C1 segment of cervical spinal cord (tissue), 14 donors: ENCODE measurements around the gene SMLR1.
"Not testable (repeated sequence)": the region's sequence is repeated elsewhere in the genome, so short reads cannot be mapped to it uniquely, and the experiment has no call there.

Experiments
- DNase-seq, 14 donors: peaks; one replicate each; lab custom pipeline; 2025; lab: John Stamatoyannopoulos, UW

Gene SMLR1

DNA sequence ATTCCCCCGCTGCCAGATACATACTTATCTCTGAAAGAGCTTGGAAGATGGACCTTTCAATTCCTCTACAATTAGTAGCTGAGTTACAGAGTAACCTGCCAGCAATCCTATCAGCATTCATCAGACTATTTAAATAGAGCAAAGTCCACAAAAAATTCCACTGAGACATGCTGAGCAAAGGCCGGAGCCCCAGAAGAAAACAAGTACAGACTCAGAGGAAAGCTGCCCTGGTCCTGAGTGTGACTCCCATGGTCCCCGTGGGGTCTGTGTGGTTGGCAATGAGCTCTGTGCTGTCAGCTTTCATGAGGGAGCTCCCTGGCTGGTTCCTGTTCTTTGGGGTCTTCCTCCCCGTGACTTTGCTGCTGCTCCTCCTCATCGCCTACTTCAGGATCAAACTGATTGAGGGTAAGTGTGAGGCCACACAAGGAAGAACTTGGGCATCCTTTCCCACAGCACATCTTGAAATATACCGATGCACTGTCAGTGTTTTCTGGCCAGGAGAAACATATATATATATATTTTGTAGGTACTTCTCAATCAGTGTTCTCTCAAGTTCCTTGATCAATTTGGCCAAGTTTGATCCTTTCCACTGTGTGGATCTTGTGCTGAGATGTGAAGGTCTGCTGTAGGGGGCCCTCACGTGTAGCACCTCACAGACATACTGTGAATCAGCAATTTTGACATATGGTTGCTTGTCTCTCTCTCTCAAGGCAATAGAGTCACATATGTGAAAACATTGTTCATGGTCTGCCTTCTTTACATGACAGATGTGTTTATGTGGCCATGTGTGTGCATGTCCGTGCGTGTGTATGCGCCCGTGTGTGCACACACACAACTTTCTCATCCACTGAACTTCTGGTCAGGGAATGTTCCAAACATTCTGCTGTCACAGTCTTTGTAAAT is at the start of gene SMLR1:
TSS of gene SMLR1 (plus strand) at position 160 of the 903 bp plus-strand sequence. CDS start at position 168, 8 bp downstream.
- no peak for DNase-seq

DNA sequence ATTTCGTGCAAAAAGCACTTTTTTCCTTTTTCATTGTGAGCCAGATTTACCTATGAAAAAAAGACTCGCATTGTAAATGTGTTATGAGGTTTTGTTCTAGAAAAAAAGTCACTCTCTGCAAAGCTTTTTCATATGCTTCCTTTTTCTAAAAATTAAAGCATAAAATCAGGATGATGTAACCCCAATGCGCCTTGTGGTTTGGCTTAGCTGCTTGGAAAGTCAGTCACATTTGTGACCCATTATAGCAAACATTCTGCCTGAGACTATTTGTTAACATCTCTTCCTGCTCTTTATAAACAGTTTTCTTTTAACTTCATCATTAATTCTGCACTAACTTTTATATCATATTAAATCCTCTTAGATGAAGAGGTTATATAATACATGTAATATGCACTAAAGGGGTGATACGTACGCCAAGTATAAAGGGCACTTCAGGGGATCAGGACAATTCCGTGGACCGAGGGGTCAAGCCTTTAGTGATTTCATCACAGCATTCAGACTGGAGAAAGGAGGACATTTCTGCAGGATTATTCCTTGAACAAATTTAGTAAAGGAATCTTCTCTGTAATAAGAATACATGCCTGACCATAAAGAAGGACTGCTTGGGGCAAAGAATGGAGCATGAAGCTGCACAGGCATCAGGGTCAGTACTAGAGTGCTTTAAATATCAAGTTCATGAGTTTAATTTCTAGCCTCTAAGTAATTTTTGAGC is 48.1 kb upstream of the SMLR1 start:
- DNase-seq = no peak

DNA sequence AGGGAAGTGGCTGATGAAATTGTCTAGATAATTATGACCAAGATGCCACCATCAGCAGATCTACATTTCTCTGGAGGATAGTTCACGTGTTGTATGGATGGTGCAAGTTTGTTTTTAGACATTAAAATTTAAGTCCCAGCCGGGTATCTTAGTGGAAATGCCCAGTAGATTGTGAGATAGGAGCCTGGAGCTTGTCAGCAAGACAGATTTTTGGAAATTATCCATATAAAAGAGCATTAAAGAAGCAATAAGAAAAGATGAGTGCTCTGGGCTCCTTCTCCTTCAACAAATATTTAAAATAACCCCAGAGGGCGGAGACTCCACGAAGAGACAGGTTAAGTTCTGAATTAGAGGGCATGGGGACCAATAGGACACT is 47.6 kb upstream of the SMLR1 start:
- DNase-seq = no peak

DNA sequence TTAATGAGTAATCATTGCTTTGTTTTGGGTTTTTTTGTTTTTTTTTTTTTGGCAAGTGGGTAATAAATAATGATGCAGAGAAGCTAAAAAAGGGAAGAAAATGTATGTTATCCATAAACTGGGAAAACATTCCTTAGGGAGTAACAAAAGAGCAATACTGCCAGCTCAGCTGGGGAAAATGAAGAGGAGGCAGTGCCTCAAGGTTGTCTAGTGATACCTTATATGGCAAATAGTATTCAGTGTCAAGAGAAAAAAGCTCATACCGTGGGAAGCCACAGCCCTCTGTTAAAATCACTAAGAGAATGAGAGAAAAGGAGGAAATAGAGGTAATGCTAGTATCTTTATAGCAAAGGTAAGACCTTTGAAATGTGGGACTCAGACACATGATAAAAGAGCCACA is 47.1 kb upstream of the SMLR1 start:
- DNase-seq = no peak

DNA sequence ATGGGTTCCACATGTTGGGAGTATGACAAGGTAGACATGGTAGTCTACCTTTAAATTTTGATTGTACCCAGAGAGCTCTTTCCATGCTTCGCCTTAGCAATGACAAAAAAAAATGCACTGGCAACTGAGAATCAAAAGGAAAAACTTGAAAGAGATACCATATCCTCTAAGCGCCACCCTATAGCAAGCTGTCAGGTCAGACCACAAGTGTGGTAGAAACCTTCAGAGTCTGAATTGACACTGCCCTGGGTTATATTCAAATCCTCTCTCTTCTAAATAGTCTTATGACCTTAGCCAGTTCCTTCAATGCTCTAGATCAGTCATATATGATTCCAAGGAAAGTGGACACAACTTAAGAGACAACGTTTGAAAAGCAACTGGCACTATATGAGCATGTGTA is 45.6 kb upstream of the SMLR1 start:
- DNase-seq = no peak

DNA sequence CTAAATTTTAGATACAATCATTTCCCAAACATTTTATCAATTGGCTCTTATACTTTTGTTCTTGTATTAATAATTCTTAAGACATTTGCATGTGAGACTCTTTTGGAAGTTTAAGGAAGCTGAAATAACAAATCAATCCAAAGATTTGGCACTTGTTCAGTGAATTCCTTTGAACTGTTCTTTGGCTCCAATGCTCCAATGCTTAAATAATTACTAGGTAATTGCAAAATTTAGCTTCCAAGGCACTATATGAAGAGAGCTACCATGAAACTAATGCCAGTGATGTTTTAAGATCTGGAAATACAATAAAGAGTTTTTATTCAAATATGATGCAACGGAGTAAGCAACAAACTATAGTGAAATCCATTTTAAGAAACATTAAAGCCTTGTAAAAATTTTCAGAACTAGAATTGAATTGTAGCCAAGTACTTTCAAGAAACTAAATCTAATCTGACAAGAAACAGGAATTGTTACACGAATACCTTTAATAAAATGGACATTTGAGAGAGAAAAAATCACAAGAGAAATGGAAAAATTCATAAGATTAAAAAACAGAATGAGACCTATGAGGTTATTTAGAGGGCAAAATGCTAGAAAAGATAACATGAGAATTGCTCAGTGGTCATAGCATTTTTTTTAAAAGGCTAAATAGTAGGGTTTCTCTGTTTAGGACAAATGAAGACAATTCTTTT is 43.6 kb upstream of the SMLR1 start:
- DNase-seq = no peak

DNA sequence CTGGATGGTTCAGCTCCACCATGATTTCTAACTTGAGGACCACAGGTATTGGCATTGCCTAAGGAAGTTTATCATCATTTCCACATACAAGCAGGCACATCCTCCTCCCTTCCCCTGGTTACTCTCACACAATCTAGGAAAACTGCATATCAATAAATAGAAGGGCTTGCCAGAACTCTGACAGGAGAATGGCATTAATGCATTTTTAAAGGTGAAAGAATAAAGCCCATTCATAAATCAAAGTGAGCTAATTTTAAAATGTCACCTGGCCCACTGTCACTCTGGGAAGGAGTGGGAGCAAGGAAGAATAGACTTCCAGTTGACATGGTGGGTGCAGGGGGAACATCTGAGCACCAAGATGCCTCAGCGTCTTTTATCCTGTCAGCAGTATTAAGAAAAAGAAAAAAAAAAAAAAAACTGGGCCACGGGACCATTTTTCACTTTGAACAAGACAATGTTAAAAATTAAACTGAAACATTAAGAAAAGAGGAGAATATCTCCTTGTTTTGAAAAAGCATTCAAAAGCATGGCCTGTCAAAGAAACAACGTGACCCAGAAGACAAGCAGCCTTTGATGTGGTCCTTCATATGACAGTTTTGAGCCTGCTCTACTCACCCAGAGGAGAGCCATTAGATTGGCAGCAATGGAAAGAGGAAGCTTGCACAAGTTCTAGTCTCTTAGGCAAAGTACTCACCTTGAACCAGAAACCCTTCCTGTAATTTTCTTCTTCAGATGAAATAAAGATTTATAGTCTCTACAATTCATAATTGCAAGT is 39.3 kb upstream of the SMLR1 start:
- no peak for DNase-seq

DNA sequence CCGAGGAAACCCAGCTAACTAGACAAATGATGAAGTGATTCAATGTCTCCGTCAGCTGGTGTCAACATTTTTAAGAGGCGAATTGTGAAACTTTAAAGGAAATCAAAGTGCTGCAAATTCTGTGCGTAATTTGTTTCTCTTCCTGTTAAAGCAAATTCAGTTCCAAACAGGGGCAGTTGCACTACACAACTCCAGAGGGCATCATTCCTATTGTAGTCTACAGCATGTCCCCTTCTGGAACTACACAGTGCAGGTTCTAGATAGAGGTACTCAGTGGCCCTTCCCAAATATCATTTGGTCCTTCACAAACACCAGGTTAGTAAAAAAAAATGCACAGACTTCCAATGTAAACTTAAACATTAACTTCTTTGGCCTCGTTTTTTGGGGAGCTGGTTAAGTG is 38.3 kb upstream of the SMLR1 start:
- DNase-seq = no peak

DNA sequence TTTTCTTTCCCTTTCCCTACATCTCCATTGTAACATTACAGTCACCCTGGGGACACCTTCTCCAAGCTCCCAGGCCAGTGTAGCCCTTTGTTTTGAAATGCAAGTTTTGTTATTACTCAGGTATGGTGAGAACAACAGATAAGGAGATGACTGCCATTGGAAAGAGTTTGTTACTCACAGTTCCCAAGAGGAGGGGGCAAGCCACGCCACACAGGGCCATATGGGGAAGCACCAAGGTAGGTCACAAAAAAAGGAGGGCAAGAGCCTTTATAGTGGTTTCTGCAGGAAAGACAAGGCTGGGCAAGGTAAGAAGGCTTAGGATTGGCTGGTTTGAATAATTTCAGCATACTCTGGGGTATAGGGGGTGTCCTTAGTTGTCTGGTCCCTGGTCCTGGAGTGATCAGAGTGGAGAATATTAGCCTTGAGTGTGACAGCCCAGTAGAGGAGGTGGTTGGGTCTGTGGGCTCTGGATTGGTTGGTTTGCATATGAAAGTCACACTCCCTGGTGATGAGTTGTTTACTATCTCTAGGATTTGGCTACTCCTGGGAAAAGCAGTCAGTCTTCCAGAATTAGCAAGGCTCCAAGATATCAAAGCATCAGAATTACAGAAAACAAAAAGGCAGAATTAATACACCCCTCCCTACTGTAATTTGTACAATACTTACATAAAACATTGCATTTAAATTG is 33.1 kb upstream of the SMLR1 start:
- no peak for DNase-seq

DNA sequence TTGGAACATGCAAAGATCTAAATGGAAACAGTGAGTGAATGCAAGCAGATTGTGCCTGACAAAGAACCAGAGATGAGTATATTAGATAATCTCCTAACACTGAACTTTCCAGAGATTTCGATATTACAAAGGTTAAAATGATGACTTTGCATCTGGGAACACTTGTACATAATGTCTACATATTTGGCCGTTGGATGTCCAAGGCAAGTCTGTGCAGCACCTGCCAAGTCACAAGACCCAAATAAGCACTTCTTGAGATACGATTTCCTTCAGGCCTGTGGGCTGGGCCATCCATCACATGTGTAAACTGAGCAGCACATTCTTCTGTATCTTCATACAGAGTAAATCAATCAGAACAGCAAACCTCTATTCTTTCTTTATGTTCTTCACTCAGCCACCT is 32.5 kb upstream of the SMLR1 start:
- DNase-seq = no peak

DNA sequence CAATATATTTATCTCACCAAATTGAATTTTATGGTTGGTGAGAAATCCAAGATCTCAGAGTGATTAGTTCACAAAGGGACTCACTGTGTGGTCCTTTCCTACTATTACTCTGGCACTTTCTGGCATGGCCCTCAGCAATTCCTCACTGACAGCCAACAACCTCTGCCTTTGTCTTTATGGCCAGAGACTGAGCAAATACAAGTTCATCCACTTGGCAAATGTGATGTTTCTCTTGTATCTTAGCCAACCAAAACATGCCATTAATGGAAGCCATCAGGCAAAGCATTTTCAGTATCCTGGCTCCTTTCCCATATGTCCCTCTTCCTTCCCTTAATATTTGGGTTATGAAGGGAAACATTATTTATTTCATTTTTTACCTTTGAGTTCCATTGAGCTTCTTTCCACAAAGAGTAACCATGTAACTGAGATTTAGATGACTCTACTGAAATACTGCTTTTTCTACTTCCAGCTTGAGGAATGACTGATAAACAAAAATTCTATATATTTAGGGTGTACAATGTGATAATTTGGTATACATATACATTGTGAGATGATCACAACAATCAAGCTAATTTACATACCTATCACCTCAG is 30.8 kb upstream of the SMLR1 start:
- no peak for DNase-seq

DNA sequence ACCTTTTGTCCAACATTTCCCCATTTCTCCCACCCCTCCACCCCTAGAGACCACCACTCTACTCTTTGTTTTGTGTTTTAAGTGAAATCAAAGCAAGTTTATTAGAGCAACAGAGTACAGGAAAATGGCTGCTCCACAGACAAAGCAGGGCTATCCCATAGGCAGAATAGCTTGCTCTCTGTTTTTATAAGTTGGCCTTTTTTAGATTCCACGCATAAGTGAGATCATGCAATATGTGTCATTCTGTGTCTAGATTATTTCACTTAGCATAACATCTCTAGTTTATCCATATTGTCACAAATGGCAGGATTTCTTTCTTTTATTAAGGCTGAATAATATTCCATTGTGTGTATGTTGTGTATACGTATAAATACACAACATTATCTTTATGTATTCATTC is 30.1 kb upstream of the SMLR1 start:
- no peak for DNase-seq

DNA sequence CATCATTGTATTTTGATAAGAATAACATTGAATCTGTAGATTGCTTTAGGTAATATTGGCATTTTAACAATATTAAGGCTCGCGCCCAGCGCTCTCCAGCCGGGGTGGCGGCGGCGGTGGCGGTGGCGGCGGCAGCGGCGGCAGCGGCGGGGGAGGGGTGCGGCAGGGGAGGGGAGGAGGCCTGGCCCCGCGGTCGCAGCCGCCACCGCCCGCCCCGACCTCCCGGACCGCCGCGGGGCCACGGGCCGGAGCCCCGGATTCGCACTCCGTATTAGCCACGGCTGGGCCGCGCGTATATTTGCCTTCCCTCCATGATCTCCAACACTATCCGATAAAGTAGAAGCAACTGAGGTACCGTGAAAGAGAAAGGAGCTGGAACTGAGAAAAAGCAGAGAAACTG is 25.8 kb upstream of the SMLR1 start:
- DNase-seq = not testable (repeated sequence)

DNA sequence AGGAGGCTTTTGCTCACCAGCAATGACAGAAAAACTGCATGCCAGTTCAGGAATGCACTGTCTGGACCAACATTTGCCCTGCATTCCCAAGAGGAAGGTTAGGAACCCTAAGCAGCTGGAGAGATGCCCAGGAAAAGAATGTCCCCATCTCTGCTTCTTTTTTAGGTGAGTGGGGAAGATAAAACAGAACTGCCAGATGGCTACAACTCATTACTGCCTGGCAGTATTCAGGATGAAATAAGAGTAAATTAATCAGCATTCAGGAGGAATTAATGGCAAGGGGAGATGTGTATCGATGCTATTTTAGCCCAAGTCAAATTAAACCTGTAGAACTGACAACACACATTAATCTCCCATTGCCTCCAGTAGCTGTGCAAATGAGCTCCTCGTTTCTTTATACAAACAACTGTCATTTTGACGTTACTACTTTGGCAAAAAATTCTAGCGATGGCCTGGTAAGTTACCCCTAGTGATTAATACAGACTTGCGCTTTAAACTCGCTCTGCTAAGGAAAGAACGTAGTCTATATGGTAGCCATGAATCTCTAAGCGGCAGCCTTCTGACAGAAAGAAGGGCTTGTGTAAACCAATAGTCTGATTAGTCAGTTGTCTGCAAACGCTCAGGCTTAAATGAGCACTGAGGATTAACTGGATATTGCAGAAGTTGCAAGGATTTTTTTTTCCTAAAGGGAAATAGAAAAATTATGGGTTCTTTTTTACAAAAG is 16.7 kb upstream of the SMLR1 start:
- no peak for DNase-seq

DNA sequence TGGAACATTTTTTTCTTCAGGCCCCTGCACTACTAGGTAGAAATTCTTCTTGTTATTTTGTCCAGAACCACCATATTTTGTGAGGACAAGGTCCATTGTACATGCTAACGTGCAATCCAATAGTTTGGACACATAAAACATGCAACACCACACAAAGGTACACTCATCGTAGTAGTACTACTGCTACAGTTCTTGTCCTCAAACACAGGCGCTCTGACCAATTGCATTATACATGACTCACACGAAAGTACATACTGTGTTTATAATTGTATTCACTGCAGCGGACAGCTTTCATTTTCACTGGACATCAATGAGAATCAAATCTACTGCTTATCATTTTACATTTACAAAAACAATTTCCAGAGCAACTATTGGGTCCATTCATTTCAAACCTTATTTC is 15.3 kb upstream of the SMLR1 start:
- DNase-seq = no peak

DNA sequence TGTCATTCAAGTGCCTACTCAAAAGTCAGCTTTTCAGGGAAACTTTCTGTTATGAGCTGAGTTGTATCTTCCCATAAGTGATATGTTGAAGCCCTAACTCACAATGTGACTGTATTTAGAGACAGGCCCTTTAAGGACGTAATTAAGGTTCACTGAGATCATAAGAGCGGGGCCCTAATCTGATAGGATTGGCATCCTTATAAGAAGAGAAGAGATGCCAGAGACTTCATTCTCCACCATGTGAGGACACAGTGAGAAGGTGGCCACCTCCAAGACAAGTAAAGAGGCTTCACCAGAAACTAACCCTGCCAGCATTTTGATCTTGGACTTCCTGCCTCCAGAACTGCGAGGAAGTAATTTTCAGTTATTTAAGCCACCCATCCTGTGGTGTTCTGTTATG is 12.7 kb upstream of the SMLR1 start:
- no peak for DNase-seq

DNA sequence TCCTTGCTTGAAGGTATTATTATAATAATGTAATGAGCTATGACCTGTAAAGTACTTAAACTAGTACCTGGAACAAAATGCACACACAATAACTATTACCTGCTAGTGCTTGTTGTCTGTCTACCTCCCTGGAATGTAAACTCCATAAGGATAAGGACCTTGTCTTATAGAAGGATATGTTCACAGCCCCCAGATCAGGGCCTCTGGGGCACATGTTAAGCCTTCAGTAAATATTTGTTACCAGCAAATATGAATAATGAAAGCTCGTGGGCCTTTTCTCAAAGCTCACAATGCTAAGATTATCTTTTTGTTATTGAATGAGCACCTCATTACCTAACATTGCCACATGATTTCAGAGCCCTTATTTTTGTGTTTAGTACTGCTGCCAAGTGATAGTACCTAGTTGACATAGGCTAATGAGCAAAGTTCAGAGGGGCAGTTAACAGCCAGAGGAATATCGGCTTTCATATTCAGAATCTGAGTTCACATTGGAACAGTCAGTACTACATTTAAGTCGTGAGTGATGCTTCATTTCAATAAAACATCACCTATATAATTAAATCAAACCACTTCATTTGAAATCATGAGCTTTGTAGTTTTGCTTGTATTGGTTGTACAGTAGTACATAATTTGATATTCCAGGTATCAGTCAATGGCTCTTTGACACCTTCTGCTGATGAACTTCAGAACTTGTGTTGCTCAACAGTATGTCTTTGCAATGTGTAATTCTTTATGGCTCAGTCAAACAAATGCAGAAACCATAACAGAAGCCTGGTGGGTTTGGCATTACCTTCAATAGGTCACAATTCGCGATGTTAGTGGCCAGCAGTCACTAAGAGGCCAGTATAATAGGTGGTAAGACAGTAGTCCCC is 11.8 kb upstream of the SMLR1 start:
- no peak for DNase-seq

DNA sequence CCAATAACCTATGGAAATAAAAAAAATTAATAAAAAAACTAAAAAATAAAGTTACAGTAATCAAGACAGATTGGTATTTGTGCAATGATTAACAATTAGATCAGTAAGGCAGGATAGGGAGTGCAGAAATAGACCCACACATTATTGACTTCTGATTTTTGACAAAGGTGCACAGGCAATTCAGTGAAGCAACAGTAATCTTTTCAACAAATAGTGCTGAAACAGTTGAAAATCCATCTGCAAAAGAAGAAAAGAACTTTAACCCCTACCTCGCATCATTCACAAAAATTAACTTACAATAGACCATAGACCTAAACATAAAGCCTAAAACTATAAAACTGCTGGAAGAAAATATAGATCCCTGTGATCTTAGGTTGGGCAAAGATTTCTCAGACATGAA is 4.5 kb upstream of the SMLR1 start:
- DNase-seq = no peak
